HepG2 (cell line): ENCODE results near the gene GLS2. TPM values are rescaled to one million over a fixed set of nuclear protein-coding genes. Genes with fewer than 3 reads are reported as not detected.
A peak's percentile ranks its signal among the peaks of the same experiment; 100 is the strongest.

Experiments
- FOXP1 ChIP-seq, 2 experiments: fragments of 450-650 bp in 1 of 2; IDR thresholded peaks; 2 replicates each; pipeline ENCODE4 v1.6.1; 2017 to 2018; ENCODE audit warnings: antibody characterized with exemption in 1 of 2
- KLF13 ChIP-seq: sonication (generic); formaldehyde crosslinking; IDR thresholded peaks from 2 replicates; pipeline ENCODE4 v1.4.0; 2020; ENCODE audit warnings: mild to moderate bottlenecking, missing genetic modification reagents
- MBNL3 ChIP-seq: fragments of 250-450 bp; sonication (Bioruptor Pico); conservative IDR thresholded peaks from 2 replicates; pipeline ENCODE4 v1.8.0; 2022; ENCODE audit warnings: mild to moderate bottlenecking, inconsistent platforms
- MZF1 ChIP-seq: sonication (generic); formaldehyde crosslinking; IDR thresholded peaks from 2 replicates; pipeline ENCODE4 v1.8.1; 2023; ENCODE audit warnings: mild to moderate bottlenecking, missing genetic modification reagents, borderline replicate concordance
- TBX3 ChIP-seq: fragments of 450-650 bp; IDR thresholded peaks from 2 replicates; pipeline ENCODE4 v1.6.1; 2017; ENCODE audit warnings: antibody characterized with exemption, mild to moderate bottlenecking, inconsistent platforms, borderline replicate concordance
- ZFAT ChIP-seq: sonication (generic); formaldehyde crosslinking; conservative IDR thresholded peaks from 2 replicates; pipeline ENCODE4 v1.8.1; 2023; ENCODE audit warnings: missing genetic modification reagents, inconsistent platforms
- ZNF563 ChIP-seq: sonication (generic); formaldehyde crosslinking; IDR thresholded peaks from 2 replicates; pipeline ENCODE4 v1.8.0; 2022; ENCODE audit warnings: mild to moderate bottlenecking, moderate library complexity, missing genetic modification reagents
- ZNF605 ChIP-seq: sonication (generic); formaldehyde crosslinking; IDR thresholded peaks from 2 replicates; pipeline ENCODE4 v1.8.0; 2022; ENCODE audit warnings: mild to moderate bottlenecking, missing genetic modification reagents
- ZNF792 ChIP-seq: IDR thresholded peaks from 2 replicates; pipeline ENCODE4 v1.6.1; 2016
- ZNF879 ChIP-seq: sonication (generic); formaldehyde crosslinking; IDR thresholded peaks from 2 replicates; pipeline ENCODE4 v1.8.1; 2023; ENCODE audit warnings: missing genetic modification reagents
- polyA plus RNA-seq, 8 experiments: library from polyadenylated mRNA; depleted of rRNA in 3 of 8; stranded (reverse) in 7 of 8; unstranded in 1 of 8; fragments of >200 nt; fragmentation: Illumina TruSeq in 4 of 8; extraction: Trizol in 4 of 8; gene quantifications; 2 replicates each; pipeline versions ENCODE4 v1.2.1 to v1.2.3, GENCODE V29; 2011 to 2016; ENCODE audit warnings: low read depth in 4 of 8, missing spikeins in 1 of 8, mixed read lengths in 1 of 8; ENCODE audit not compliant: insufficient read depth in 1 of 8
- total RNA-seq, 5 experiments: library from RNA; depleted of rRNA; stranded (reverse); fragments of >200 nt; fragmentation: Illumina TruSeq; extraction: Trizol; gene quantifications; 2 replicates each; pipeline ENCODE4 v1.2.3, GENCODE V29; 2016; ENCODE audit warnings: low read depth in 1 of 5
- TF ChIP-seq, protein P1 (sequence below): sonication (generic); formaldehyde crosslinking; IDR thresholded peaks from 2 replicates; pipeline ENCODE4 v1.4.0; 2020; ENCODE audit warnings: mild to moderate bottlenecking, missing genetic modification reagents
- TF ChIP-seq, protein P2 (sequence below): sonication (generic); formaldehyde crosslinking; IDR thresholded peaks from 2 replicates; pipeline ENCODE4 v1.4.0; 2020; ENCODE audit warnings: missing genetic modification reagents
- TF ChIP-seq, protein P3 (sequence below): sonication (generic); formaldehyde crosslinking; IDR thresholded peaks from 2 replicates; pipeline ENCODE4 v1.5.0; 2020; ENCODE audit warnings: mild to moderate bottlenecking, missing genetic modification reagents, borderline replicate concordance
- TF ChIP-seq, protein P4 (sequence below): sonication (generic); formaldehyde crosslinking; IDR thresholded peaks from 2 replicates; pipeline ENCODE4 v1.4.0; 2020; ENCODE audit warnings: low read depth, mild to moderate bottlenecking, missing genetic modification reagents
- TF ChIP-seq, protein P5 (sequence below): sonication (generic); formaldehyde crosslinking; IDR thresholded peaks from 2 replicates; pipeline ENCODE4 v1.9.0; 2022; ENCODE audit warnings: missing genetic modification reagents, mild to moderate bottlenecking, borderline replicate concordance
- TF ChIP-seq, protein P6 (sequence below): sonication (generic); formaldehyde crosslinking; conservative IDR thresholded peaks from 2 replicates; pipeline ENCODE4 v1.4.0; 2020; ENCODE audit warnings: missing genetic modification reagents

GLS2 gene
- total and polyA plus RNA-seq, 2 of the 13 experiments (the other 11 are each of a cell fraction or from before 2014, with no cell fraction given), result 8.6 to 12.2 TPM

DNA sequence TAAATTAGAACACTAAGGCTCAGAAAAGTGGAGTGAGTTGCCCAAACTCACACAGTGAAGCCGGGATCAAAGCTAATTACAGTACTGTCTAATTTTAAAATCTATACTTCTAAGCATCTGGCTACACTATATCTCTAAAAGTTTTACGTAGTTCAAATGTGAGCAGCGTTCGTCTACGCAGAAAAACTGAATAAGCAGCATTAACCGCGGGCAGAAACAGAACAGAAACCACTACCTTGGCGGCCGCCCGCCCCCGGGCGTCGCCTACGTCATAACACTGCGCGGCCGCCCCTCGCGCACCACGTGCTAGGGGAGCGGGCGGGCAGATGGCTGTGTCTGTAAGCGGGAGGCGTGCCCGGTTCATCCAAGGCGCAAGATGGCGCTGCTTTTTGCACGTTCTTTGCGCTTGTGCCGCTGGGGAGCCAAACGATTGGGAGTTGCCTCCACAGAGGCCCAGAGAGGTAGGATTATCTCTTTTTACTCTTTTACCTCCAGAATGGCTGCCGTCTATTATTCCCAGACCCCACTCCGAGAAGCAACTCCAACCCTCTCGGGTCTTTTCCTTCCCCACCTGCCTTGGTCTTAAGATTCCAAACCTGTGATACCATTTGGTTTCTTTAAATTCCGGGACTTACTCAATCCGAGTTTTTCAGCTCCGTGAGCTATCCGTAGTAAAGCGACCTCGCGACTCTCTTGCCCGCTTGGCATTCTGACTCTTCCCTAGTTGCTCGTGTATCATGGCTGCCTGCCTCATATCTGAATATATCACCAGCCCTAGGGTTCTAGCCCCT, 19.6 kb downstream of the GLS2 start, which contains the start of gene SPRYD4 (continued):
- TF ChIP-seq, protein P1, sequence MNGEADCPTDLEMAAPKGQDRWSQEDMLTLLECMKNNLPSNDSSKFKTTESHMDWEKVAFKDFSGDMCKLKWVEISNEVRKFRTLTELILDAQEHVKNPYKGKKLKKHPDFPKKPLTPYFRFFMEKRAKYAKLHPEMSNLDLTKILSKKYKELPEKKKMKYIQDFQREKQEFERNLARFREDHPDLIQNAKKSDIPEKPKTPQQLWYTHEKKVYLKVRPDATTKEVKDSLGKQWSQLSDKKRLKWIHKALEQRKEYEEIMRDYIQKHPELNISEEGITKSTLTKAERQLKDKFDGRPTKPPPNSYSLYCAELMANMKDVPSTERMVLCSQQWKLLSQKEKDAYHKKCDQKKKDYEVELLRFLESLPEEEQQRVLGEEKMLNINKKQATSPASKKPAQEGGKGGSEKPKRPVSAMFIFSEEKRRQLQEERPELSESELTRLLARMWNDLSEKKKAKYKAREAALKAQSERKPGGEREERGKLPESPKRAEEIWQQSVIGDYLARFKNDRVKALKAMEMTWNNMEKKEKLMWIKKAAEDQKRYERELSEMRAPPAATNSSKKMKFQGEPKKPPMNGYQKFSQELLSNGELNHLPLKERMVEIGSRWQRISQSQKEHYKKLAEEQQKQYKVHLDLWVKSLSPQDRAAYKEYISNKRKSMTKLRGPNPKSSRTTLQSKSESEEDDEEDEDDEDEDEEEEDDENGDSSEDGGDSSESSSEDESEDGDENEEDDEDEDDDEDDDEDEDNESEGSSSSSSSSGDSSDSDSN (CRISPR knock-in tag), result peak; percentile 48; the same call in 1 of the 2 replicates
- no peak for TF ChIP-seq MBNL3
- no peak for TF ChIP-seq MZF1 (CRISPR knock-in tag)
- no peak for TF ChIP-seq ZFAT
- TF ChIP-seq, protein P2, sequence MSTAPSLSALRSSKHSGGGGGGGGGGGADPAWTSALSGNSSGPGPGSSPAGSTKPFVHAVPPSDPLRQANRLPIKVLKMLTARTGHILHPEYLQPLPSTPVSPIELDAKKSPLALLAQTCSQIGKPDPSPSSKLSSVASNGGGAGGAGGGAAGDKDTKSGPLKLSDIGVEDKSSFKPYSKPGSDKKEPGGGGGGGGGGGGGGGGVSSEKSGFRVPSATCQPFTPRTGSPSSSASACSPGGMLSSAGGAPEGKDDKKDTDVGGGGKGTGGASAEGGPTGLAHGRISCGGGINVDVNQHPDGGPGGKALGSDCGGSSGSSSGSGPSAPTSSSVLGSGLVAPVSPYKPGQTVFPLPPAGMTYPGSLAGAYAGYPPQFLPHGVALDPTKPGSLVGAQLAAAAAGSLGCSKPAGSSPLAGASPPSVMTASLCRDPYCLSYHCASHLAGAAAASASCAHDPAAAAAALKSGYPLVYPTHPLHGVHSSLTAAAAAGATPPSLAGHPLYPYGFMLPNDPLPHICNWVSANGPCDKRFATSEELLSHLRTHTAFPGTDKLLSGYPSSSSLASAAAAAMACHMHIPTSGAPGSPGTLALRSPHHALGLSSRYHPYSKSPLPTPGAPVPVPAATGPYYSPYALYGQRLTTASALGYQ (CRISPR knock-in tag), result peak; percentile 46; the same call in 1 of the 2 replicates
- TF ChIP-seq, protein P3, sequence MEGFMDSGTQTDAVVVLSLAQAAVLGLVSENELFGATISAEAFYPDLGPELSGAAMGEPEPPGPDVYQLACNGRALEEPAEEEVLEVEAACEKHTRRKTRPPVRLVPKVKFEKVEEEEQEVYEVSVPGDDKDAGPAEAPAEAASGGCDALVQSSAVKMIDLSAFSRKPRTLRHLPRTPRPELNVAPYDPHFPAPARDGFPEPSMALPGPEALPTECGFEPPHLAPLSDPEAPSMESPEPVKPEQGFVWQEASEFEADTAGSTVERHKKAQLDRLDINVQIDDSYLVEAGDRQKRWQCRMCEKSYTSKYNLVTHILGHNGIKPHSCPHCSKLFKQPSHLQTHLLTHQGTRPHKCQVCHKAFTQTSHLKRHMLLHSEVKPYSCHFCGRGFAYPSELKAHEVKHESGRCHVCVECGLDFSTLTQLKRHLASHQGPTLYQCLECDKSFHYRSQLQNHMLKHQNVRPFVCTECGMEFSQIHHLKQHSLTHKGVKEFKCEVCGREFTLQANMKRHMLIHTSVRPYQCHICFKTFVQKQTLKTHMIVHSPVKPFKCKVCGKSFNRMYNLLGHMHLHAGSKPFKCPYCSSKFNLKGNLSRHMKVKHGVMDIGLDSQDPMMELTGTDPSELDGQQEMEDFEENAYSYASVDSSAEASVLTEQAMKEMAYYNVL (CRISPR knock-in tag), result peak; percentile 38; the same call in 1 of the 2 replicates
- TF ChIP-seq, protein P4, sequence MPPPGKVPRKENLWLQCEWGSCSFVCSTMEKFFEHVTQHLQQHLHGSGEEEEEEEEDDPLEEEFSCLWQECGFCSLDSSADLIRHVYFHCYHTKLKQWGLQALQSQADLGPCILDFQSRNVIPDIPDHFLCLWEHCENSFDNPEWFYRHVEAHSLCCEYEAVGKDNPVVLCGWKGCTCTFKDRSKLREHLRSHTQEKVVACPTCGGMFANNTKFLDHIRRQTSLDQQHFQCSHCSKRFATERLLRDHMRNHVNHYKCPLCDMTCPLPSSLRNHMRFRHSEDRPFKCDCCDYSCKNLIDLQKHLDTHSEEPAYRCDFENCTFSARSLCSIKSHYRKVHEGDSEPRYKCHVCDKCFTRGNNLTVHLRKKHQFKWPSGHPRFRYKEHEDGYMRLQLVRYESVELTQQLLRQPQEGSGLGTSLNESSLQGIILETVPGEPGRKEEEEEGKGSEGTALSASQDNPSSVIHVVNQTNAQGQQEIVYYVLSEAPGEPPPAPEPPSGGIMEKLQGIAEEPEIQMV (CRISPR knock-in tag), result peak; percentile 62; the same call in 1 of the 2 replicates
- no peak for TF ChIP-seq FOXP1 (IDR thresholded peaks at IDR 0.05)
- no peak for TF ChIP-seq FOXP1 (CRISPR knock-in tag; IDR thresholded peaks at IDR 0.05)
- 0 out of 2 replicates have a peak, but pooled peaks have one; percentile 40 for TF ChIP-seq ZNF879 (CRISPR knock-in tag)
- peak; percentile 70; the same call in 1 of the 2 replicates for TF ChIP-seq ZNF563 (CRISPR knock-in tag)
- TF ChIP-seq, protein P5, sequence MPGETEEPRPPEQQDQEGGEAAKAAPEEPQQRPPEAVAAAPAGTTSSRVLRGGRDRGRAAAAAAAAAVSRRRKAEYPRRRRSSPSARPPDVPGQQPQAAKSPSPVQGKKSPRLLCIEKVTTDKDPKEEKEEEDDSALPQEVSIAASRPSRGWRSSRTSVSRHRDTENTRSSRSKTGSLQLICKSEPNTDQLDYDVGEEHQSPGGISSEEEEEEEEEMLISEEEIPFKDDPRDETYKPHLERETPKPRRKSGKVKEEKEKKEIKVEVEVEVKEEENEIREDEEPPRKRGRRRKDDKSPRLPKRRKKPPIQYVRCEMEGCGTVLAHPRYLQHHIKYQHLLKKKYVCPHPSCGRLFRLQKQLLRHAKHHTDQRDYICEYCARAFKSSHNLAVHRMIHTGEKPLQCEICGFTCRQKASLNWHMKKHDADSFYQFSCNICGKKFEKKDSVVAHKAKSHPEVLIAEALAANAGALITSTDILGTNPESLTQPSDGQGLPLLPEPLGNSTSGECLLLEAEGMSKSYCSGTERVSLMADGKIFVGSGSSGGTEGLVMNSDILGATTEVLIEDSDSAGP, result peak; percentile 79
- TF ChIP-seq ZNF605, result peak; percentile 94
- TF ChIP-seq TBX3, result no peak
- TF ChIP-seq, protein P6, sequence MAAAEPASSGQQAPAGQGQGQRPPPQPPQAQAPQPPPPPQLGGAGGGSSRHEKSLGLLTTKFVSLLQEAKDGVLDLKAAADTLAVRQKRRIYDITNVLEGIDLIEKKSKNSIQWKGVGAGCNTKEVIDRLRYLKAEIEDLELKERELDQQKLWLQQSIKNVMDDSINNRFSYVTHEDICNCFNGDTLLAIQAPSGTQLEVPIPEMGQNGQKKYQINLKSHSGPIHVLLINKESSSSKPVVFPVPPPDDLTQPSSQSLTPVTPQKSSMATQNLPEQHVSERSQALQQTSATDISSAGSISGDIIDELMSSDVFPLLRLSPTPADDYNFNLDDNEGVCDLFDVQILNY (CRISPR knock-in tag), result no peak
- peak; percentile 82 for TF ChIP-seq ZNF792 (CRISPR knock-in tag)
- TF ChIP-seq KLF13 (CRISPR knock-in tag), result no peak
